RWPE2 (cell line): ENCODE measurements around the gene PACS1.
A peak's percentile ranks its signal among the peaks of the same experiment; 100 is the strongest.

ENCODE experiments used
- ATAC-seq: fragments of 200-7000 bp; cut with Tn5 transposase; 3 replicates; pipeline ENCODE4 v1.9.1; 2021; ENCODE audit warnings: low read depth
- DNase-seq: peaks from one replicate; pipeline ENCODE4 v3.0.0-alpha.2; 2020; ENCODE audit warnings: low spot score
- H3K27ac ChIP-seq: fragments of 450-650 bp; 2 replicates; pipeline ENCODE4 v1.5.1; 2017; ENCODE audit warnings: mild to moderate bottlenecking; ENCODE audit not compliant: poor library complexity, severe bottlenecking
- H3K27me3 ChIP-seq: fragments of 250-450 bp; sonication (Bioruptor Pico); 2 replicates; pipeline ENCODE4 v1.5.1; 2021; ENCODE audit warnings: mild to moderate bottlenecking, moderate library complexity; ENCODE audit not compliant: insufficient read depth, poor library complexity, severe bottlenecking
- H3K36me3 ChIP-seq: fragments of 250-450 bp; sonication (Bioruptor Pico); 2 replicates; pipeline ENCODE4 v1.5.1; 2020; ENCODE audit warnings: low read depth, mild to moderate bottlenecking, moderate library complexity
- H3K4me1 ChIP-seq: fragments of 250-450 bp; sonication (Bioruptor Pico); 2 replicates; pipeline ENCODE4 v1.5.1; 2021; ENCODE audit warnings: mild to moderate bottlenecking, moderate library complexity; ENCODE audit not compliant: insufficient read depth, poor library complexity, severe bottlenecking
- H3K4me3 ChIP-seq: fragments of 250-450 bp; sonication (Bioruptor Pico); 2 replicates; pipeline ENCODE4 v1.5.1; 2021; ENCODE audit warnings: mild to moderate bottlenecking, moderate library complexity; ENCODE audit not compliant: severe bottlenecking
- H3K9me3 ChIP-seq: fragments of 250-450 bp; sonication (Bioruptor Pico); 2 replicates; pipeline ENCODE4 v1.5.1; 2021; ENCODE audit warnings: mild to moderate bottlenecking, moderate library complexity; ENCODE audit not compliant: severe bottlenecking
- CTCF ChIP-seq: fragments of 450-650 bp; IDR thresholded peaks from one replicate; pipeline ENCODE4 v1.5.1; 2017; ENCODE audit warnings: mild to moderate bottlenecking, moderate library complexity; ENCODE audit not compliant: poor library complexity, severe bottlenecking

The PACS1 gene

GRCh38 chr11:66263785-66264184 lies 193.7 kb downstream of the PACS1 start:
- peaks cover 34% of the 10 kb centered on the region for H3K36me3 ChIP-seq
- DNase-seq, result no peak
- no peak for TF ChIP-seq CTCF

GRCh38 chr11:66264383-66264782 lies 194.3 kb downstream of the PACS1 start:
- H3K27ac ChIP-seq, result no peak overlapping the region
- ATAC-seq, result no peak
- no peaks in the 10 kb centered on the region for H3K27me3 ChIP-seq
- no peaks in the 10 kb centered on the region for H3K9me3 ChIP-seq
- peaks cover 29% of the 10 kb centered on the region for H3K36me3 ChIP-seq
- no peaks in the 10 kb centered on the region for H3K4me1 ChIP-seq
- no peak for TF ChIP-seq CTCF
- no peak for DNase-seq
- H3K4me3 ChIP-seq, result no peak overlapping the region

More at GRCh38 chr11:66263785-66264184, 193.7 kb downstream of the PACS1 start:
- Histone ChIP-seq H3K27ac (no peak overlapping the region), H3K4me3 (no peak overlapping the region), H3K9me3 (no peaks in the 10 kb centered on the region), H3K27me3 (no peaks in the 10 kb centered on the region), H3K4me1 (no peaks in the 10 kb centered on the region)
- ATAC-seq, result no peak

- no peak for DNase-seq
- H3K4me1 ChIP-seq, result no peaks in the 10 kb centered on the region
- peak; percentile 13 for TF ChIP-seq CTCF
- H3K36me3 ChIP-seq, result peaks cover 27% of the 10 kb centered on the region
- no peak for ATAC-seq
- no peaks in the 10 kb centered on the region for H3K9me3 ChIP-seq
- H3K4me3 ChIP-seq, result no peak overlapping the region
- H3K27ac ChIP-seq, result no peak overlapping the region
- no peaks in the 10 kb centered on the region for H3K27me3 ChIP-seq
These were observed 194.8 kb downstream of the PACS1 start for GRCh38 chr11:66264914-66265313.

GRCh38 chr11:66265531-66266377 lies 195.7 kb downstream of the PACS1 start:
- Histone ChIP-seq H3K27me3 (no peaks in the 10 kb centered on the region), H3K4me1 (no peaks in the 10 kb centered on the region), H3K4me3 (no peak overlapping the region), H3K9me3 (no peaks in the 10 kb centered on the region), H3K36me3 (peaks cover 35% of the 10 kb centered on the region), H3K27ac (no peak overlapping the region)
- TF ChIP-seq CTCF, result no peak
- ATAC-seq (no peak), DNase-seq (peak; percentile 53)
